Renal cortex interstitium (tissue), 11 donors: ENCODE measurements around the gene GIMAP6. TPM values are rescaled to one million over a fixed set of nuclear protein-coding genes. Genes with fewer than 3 reads are reported as not detected.
"Not testable (repeated sequence)": the region's sequence is repeated elsewhere in the genome, so short reads cannot be mapped to it uniquely, and the experiment has no call there.

Source experiments
- DNase-seq, 11 donors: peaks; one replicate each; pipeline ENCODE4 v3.0.0-alpha.2; 2013; ENCODE audit warnings: low read depth in 9 of 11, low spot score in 4 of 11; ENCODE audit errors: extremely low read depth in 1 of 11
- polyA plus RNA-seq, 3 donors: library from polyadenylated mRNA; unstranded; fragments of 120-200 nt; gene quantifications; one replicate each; pipeline ENCODE4 v1.2.1, GENCODE V29; 2013; ENCODE audit not compliant: insufficient read length in 3 of 3

GIMAP6 gene
- polyA plus RNA-seq, 3 donors, result 13.0 to 16.3 (median 14.6) TPM

- no peak for DNase-seq
These were observed 25.3 kb upstream of the GIMAP6 start for GRCh38 chr7:150657526-150657925.

DNA sequence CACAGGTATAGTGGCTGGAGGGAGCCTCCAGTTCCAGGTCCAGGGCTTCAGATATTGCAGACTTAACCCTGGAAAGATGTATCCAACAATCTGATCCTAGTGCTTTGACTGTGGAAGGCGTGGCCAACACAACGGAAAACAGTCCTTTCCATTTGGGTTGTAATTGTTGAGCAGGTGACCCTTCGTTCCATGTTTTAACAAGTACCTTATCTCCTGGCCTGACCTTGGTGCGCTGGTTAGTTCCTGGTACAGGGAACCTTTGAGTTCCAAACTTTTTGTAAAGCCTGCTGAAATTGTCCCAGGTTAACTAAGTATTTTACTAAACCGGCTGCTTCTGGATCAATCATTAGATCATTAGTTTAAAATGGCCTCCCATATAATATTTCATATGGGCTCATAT, 23.9 kb upstream of the GIMAP6 start:
- DNase-seq, result no peak

DNA sequence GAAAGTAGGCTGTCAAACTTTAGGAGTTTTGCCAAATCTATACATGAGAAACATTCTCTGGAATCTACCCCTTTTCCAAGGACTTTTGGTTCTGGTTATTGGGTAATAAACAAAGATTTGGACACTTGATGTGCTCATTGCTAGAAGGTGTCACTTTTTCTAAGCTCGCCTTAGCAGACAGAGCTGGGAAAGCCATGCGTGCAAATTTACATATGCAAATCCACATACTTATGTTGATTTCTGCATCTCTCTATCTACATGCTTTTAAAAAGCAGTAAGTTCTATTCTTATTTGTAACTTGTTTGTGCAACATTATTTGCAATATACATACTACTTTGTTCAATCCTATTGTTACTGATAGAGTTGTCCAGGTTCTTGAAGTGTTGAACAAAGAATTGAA, 22.5 kb upstream of the GIMAP6 start:
- DNase-seq, result no peak

DNA sequence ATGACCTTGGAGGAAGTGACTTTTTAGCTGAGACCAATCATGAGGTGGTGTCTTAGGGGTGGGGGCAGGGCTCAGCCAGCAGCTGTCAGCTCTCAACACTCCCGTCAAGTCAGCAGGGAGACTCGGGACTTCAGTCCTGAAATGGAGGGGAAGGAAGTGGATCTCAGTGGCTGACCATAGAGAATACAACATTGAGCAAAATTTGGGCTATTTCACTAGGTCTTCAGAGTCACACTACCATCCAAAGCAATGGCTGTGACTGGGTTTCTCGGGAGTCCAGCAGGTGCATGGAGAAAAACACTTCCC, 16.8 kb upstream of the GIMAP6 start:
- no peak for DNase-seq

GRCh38 chr7:150648353-150649079, 16.3 kb upstream of the GIMAP6 start:
- DNase-seq, result no peak

GRCh38 chr7:150645259-150646020, 13.3 kb upstream of the GIMAP6 start:
- no peak for DNase-seq

DNA sequence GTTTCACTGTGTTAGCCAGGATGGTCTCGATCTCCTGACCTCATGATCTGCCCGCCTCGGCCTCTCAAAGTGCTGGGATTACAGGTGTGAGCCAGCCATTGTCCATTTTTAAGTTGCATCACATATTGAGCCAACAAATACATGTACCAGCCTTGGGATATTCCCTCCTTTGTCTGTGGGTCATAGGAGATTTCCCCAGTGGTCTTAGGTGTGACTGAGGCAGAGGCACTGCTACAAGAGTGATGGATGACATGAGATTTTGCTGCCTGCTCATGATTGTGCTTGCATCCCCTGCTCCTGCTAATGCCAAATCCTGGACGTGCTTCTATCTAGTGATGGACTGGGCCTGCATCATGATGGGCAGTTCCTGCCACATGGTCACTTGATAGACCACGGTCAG, 10.7 kb upstream of the GIMAP6 start:
- no peak for DNase-seq

- DNase-seq, result no peak
These were observed 9.7 kb upstream of the GIMAP6 start for GRCh38 chr7:150641854-150642253.

- DNase-seq, result no peak
These were observed 1.7 kb upstream of the GIMAP6 start for GRCh38 chr7:150633926-150634325.

DNA sequence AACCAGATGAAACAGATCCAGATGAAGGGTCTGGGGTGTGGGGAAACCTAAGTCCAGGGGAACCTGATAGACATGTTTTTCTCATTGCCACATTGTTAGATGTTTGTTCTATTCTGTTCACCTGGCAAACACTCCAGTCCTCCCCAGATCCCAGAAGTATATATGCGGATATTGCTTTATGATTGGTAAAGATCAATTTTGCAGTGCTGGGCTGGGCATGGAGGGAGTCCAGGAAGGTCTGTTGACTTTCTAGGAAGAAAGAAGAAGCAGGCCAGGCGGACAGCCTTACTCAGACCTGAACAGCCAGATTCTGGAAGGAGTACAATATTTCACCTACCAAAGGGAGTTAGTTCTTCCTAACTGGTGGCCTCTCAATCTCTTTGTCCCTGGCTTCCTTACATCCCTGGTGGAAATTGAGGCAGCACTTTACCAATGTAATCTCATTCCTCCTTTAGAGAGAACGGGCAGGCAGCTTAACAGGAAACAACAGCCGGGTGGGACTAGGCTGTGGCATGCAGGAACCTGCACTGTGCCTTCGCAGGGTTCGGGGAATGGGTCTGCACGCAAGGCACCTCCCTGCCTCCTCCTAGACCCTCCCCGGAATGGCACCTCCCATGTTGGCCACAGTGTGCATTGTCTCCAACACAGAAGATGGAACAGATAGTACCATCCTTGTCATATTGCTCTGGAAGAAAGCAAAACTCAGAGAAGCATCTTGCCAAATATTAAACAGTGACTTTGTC, 930 bp downstream of the GIMAP6 start:
- no peak for DNase-seq

- DNase-seq, result peak in 1 of 11 donors; percentile 3
These were observed 2.8 kb downstream of the GIMAP6 start for GRCh38 chr7:150629347-150629746.

GRCh38 chr7:150627959-150628358, 4.2 kb downstream of the GIMAP6 start:
- DNase-seq, result no peak

- no peak for DNase-seq
These were observed 5.5 kb downstream of the GIMAP6 start for GRCh38 chr7:150626696-150627095.

- DNase-seq, result no peak
These were observed 10.8 kb downstream of the GIMAP6 start for GRCh38 chr7:150621376-150621775.

DNA sequence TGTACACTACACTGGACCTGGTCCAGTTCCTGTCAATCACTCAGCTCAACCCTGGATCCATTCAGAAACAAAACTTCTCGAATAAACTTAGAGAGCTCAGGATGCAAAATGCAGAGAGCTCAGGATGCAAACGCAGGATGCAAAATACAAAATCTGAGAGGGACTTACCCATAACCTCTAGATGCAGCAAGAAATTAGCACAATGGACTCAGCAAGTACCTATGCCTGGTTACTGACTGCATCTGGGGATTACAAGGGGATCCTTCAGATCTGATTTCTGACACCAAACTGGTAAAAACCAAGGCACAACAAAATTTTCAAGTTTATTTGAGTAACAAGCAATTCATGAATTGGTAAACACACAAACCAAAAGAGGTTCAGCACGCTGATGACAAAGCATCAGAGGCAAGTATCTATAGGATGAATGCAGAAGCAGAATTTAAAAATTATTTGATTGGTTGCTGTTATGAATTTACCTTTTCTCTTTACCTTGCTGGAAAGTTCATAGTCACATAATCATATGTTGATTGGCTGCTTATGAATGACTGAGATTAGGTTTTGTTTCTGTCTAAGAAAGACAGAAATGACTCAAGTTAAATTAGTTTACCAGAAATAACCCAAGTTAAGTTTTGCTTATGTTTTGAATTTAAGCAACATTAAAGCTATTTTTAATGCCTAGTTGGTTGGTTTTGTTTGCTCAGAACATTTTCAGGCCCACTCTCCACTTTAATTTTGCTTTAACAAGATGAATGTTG, 11.4 kb downstream of the GIMAP6 start:
- no peak for DNase-seq

DNA sequence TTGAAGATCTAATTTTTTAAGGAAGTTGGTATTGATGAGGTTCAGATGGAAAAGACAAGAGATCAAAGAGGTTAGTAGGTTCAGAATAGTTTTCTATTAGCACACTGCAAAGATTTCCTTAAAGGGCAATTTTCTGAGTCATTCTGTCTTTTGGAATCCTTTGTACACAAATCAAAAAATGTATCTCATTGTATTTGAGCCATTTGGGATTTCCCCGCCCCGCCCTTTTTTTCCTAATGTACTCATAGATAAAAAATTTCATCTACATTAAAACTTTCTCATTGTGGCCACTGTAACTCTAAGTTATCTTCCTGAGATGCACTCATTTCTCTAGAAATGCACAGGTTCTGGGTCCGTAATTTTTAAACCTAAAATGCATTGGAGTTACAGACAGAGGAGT, 12.1 kb downstream of the GIMAP6 start:
- no peak for DNase-seq

DNA sequence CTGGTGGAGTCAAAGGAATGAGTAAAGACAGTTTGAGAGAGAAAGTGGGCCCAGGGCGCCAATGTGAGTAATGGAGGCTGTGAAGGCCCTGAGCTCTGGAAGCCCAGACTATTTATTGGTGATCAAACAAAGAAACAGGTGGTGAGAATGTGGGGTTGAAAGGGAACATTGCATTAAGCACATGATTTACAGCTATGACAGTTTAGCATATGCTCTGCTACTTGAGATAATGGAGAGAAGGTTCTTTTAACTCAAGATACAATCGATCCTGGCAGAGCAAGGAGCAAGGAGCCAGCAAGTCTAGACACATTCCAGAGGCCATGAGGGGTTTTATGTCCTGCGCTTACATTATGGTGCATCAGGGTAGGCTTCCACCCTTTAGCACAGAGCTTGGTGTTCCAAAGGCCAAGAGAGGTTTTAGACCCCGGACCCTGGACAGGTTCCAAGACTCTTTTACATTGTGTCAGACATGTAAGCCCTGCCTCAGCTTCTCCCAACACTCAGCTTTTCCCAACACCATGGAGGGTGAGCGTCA, 16.9 kb downstream of the GIMAP6 start:
- DNase-seq, result not testable (repeated sequence)

GRCh38 chr7:150614426-150614825, 17.8 kb downstream of the GIMAP6 start:
- not testable (repeated sequence) for DNase-seq

- no peak for DNase-seq
These were observed 18.3 kb downstream of the GIMAP6 start for GRCh38 chr7:150613880-150614279.
